Stimulated activated CD8-positive, alpha-beta memory T cell treated with anti-CD3 and anti-CD28 coated beads, Interleukin-4, amount 100 ng/mL, for 4 hours (primary cell): ENCODE results near the gene GRM1.
"Not testable (repeated sequence)": the region's sequence is repeated elsewhere in the genome, so short reads cannot be mapped to it uniquely, and the experiment has no call there.

Source experiments
- DNase-seq, 2 donors: peaks; one replicate each; pipeline ENCODE4 v3.0.0-alpha.2; 2020; ENCODE audit warnings: low read depth in 2 of 2, low spot score in 1 of 2

Gene GRM1

GRCh38 chr6:146190581-146190980 is 161.7 kb downstream of the GRM1 start:
- no peak for DNase-seq

DNA sequence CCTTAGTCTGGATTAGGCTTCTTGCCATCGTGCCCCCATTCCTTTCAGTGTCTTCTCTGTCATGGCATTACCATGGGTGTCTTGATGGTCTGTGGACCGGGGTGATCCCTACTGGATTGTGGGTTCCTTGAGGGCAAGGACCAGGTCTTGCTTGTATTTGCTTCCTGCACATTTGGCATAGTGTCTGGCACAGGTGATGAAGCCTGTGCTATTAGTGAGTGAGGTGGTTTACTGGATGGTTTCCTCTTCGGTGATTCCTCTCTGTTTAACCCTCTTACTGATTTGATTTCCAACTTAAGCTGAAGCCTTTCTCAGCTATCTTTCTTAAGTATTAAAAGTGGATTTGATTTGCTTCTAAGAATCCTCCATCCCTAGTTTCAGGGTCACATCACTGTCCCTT is 162.3 kb downstream of the GRM1 start:
- DNase-seq = no peak

GRCh38 chr6:146191612-146192011 is 162.8 kb downstream of the GRM1 start:
- DNase-seq = no peak

- no peak for DNase-seq
These were observed 165.6 kb downstream of the GRM1 start for GRCh38 chr6:146194434-146194833.

DNA sequence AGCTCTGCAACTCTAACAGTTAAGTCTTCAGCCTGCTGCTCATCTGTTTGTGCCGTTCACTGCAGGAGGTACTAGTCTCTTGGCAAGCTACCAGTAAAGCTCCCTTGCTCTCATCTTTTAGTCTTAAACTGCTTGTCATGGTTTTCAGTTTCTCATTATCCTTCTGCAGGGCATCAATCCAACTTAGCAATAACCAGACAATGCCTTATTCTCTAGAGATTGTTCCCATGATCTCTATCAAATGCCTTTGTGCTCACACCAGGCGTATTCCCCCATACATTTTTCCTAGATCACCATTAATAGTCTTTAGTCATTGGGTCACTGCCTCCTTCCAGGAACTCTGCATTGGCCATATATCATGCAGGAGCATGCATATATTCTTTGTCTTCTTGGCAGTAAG is 171.3 kb downstream of the GRM1 start:
- no peak for DNase-seq

- DNase-seq = no peak
These were observed 173.7 kb downstream of the GRM1 start for GRCh38 chr6:146202570-146202969.

GRCh38 chr6:146209942-146210341 is 181.1 kb downstream of the GRM1 start:
- DNase-seq = no peak

DNA sequence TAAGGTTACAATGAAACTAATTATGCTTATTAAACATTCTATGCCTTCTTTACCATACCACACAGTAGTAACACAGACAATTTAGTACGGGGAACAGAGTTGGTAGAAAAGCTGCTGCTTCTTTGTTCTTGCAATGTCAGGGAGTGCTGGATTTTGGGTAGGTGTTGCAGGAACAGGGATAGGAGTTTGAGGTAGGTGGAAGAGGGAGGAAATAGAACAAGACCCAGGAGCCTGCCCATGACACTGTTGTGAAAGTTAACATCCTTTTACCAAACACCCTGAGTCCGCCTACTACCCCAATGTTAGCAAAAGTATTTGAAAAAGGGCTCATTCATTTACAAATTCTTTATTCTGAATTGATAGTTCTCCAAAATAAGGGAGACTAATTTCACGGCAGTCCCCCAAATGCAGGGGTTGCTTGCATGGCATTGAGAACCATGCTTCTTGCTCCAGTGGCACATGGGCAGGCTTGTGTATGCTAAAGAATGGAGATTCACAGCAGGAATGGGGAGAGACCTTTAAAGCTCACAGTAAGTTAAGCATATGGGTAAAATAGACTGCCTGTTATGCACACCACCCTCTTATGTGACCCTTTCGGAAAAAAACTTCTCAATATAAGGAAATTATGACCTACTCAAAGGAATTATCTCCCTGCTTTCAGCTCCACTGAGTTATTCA is 181.7 kb downstream of the GRM1 start:
- no peak for DNase-seq

- DNase-seq = no peak
These were observed 182.8 kb downstream of the GRM1 start for GRCh38 chr6:146211646-146212045.

DNA sequence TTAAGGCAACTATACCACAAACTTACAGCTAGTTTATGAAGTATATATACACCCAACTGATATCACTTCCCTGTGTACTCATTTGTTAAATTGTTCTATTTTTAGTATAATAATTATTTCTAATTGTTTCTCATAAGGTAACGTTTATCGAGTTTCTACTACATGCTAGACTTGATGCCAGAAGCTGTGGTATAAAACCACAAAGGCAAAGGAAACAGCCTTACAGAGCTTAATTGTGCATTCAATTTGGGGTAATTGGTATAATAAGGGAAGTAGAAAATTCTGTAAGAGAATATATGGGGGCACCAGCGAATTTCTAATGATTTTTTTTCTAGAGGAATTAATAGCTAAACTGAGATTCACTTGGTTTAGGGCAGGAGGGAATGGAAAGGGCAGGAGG is 183.9 kb downstream of the GRM1 start:
- no peak for DNase-seq

DNA sequence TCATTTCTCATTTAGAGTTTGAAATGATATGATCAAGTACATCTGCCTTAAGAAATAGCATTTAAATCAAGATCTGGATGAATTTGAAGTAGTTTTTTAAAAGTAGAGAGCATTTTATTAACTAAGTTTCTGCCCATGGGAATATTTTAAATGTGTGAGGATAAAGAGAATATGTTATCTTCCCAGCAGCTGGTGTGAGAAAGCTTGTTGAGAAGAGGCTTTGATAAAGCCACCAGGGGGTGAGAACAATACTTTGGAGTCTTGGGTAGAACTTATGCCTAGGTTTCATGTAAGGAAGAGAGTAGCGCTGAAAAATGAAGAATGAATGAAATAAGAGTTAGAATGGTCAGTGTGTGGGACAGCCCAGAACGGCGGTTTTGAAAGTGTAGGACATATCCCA is 190.2 kb downstream of the GRM1 start:
- no peak for DNase-seq

DNA sequence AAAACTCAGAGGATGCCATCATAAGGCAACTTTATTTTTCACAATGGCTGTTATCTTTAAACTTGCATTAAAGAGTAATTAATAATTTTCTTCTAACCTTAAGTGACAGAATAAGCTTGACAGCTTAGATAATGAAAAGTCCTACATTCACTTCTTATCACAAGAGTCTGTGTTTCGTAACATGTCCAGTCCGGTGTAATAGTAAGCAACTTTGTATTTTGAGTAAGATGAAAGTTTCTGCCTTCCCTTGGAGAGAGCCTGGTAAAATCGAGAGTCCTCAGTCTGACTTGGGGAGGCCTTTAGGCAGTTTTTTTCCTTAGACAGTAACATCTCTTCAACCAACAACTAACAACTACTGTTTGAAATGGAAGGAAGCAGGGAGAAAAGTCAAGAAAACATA is 195.6 kb downstream of the GRM1 start:
- no peak for DNase-seq

DNA sequence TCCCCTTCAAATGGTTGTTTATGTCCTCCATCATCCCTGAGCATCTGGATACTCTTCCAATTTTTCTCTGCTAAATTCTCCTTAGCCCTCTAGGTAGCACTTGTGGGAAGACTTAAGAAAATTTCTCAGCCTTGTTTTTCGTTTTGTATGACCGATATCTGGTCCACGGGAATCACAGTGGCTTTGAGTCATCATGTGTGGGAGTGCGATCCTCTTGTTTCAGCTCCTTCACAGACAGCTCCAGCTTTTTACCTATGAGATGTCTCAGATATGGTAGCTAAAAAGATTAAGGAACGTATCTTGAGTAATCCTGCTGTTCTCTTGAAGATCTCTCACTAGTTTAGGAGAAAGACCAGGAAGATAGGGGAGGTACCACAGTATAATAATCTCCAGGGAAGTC is 196.1 kb downstream of the GRM1 start:
- DNase-seq = no peak

- no peak for DNase-seq
These were observed 211.5 kb downstream of the GRM1 start for GRCh38 chr6:146240322-146240721.

- DNase-seq = no peak
These were observed 211.9 kb downstream of the GRM1 start for GRCh38 chr6:146240807-146241206.

DNA sequence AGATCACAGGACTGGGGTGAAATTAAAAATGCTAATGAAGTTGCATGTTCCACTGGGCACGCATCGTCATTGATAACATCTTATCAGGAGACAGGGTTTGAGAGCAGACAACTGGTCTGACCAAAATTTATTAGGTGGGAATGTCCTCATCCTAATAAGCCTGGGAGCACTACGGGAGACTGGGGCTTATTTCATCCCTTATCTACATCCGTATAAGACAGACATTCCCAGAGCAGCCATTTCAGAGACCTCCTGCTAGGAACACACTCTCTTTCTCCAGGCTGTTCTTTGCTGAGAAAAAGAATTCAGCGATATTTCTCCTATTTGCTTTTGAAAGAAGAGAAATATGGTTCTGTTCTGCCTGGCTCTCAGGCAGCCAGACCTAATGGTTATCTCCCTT is 214.8 kb downstream of the GRM1 start:
- DNase-seq = not testable (repeated sequence)

DNA sequence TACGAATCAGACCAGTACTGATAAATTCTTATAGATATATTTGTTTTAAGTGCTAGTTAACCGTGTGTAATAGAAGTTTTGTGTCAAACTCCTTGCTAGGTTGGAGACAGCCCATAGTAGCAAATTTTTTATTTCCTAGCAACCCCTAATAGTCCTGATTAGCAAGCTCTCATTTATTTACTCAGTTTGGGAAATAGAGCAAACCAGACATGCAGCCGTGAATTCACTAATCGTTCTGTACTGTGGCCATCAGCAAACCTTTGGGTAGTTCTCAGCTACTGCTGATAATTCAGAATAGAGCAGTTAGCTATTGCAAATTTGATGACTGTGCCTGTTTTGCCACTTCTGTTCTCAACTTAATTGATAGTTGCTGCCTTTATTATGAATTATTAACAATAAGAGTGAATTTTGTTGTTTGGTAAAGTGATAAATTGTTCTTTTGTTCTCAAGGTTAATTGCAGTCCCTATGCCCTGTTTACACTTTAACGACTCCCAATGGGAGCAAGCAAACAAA is 215.8 kb downstream of the GRM1 start:
- no peak for DNase-seq

GRCh38 chr6:146246028-146246427 is 217.2 kb downstream of the GRM1 start:
- DNase-seq = no peak

DNA sequence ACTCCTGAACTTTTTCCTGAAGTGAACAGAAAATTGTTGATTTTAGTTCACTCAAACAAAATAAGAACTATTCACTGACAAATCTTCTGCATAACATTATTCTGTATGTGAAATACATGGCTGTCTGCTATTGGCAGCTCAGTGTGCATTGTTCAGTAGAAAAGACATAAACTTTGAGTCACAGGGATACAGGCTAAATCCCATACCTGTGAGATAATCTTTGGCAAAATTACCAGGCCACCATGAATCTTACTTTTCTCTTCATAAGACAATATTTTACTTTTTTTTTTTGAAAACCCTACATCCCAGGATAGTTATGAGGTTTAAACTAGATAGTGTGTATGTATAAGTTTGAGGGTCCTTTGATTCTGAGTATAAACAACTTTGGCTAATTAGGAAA is 224.8 kb downstream of the GRM1 start:
- DNase-seq = no peak

DNA sequence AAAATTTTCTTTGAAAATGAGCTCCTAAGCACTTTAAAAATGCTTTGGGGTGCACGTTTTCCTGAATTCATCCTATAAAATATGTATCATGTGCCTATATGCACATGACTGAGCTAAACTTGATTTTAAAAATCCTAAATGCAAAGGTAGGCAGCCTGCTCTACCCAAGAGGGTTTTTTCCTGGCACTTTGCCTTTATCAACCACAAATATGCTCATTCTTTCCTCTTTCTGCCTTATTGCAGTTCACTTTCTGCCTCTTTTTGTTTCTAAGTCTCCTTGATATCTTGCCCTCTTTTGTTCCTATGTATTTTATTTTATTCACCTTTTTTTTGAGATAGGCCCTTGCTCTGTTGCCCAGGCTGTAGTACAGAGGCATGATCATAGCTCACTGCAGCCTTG is 229.3 kb downstream of the GRM1 start:
- no peak for DNase-seq

DNA sequence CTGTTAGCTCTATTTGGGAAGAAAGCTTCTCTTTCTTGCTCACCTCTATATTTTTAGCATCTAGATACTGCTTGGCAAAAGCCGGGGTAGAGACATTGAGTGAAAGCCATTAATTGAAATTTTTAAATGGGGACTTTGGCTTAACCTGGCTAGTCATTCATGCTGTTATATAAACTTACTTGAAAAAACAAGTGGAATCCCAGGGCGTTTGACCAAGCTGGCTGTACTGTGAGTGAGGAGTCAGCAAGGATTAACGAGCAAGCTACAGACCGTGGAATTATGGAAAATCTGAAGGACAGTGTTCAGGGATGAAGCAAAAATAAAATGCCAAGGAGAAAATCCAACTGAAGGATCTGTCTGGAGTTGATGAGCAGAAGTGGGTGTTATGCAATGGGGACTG is 232.0 kb downstream of the GRM1 start:
- DNase-seq = no peak

DNA sequence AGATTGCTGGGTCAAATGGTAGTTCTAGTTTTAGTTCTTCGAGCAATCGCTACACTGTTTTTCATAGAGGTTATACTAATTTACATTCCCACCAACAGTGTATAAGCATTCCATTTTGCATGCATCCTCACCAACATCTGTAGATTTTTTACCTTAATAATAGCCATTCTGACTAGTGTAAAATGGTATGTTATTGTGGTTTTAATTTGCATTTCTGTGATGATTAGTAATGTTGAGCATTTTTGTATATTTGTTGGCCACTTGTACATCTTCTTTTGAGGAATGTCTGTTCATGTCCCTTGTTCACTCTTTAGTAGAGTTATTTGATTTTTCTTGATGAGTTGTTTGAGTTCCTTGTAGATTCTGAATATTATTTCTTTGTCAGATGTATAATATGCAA is 236.2 kb downstream of the GRM1 start:
- DNase-seq = no peak

DNA sequence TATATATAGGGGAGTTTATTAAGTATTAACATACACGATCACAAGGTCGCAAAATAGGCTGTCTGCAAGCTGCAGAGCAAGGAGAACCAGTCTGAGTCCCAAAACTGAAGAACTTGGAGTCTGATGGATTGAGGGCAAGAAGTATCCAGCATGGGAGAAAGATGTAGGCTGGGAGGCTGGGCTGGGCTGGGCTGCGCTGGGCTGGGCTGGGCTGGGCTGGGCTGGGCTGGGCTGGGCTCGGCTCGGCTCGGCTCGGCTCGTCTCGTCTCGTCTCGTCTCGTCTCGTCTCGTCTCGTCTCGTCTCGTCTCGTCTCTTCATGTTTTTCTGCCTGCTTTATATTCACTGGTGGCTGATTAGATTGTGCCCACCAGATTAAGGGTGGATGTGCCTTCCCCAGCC is 238.6 kb downstream of the GRM1 start:
- no peak for DNase-seq
